ENCODE measurements around the gene ATP12A.
A peak's percentile ranks its signal among the peaks of the same experiment; 100 is the strongest.

The ATP12A gene

DNA sequence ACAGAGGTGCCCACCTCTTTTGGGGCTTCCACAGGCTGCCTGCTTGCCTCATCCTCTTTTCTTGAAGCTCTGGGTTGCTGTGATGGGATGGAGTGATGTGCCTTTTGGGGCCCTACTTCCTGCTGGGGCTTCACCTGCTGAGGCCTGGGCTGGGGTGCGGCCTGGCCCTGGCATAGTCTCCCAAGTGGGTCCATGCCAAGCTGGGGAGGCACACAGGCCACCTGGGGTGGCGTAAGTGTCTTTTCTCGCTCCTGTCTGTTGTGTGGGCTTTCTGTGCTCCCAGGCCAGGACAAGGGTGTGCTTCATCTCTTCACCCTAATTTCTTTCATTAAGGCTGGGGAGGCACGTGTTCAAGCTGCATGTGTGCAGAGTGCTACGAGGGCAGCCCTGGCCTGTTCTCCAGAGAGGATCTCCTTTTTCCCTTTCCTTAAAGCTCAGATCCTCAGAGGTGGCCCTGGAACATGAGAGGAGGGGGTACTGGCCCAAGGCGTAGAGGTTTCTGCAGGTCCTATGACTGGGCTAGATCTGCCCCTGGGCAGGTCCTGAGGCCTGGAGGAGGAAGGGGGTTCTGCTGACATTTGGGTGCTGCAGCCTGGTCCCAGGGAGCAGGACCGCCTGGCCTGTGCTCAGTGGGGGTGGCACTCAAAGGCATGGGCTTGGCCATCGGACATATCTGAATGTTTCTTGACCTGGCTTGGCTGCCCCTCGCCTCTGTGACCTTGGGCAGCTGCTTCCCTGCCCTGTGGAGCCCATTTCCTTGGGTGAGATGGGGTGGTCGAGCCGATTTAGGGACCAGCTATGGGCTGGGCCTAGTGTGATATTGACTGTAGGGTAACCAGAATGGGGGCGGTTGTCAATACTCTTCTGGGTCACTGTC lies 60.0 kb downstream of the ATP12A start:
- no peak for DNase-seq
- Mint-ChIP-seq H3K4me3 (no peak overlapping the region), H3K27me3 (ENCODE audit: low read depth, poor library complexity) (peaks cover 24% of the 10 kb centered on the region), H3K36me3 (ENCODE audit: low read depth) (no peaks in the 10 kb centered on the region), H3K4me1 (peaks cover 31% of the 10 kb centered on the region), H3K9me3 (no peaks in the 10 kb centered on the region), H3K27ac (no peak overlapping the region)
- TF ChIP-seq, protein P1, sequence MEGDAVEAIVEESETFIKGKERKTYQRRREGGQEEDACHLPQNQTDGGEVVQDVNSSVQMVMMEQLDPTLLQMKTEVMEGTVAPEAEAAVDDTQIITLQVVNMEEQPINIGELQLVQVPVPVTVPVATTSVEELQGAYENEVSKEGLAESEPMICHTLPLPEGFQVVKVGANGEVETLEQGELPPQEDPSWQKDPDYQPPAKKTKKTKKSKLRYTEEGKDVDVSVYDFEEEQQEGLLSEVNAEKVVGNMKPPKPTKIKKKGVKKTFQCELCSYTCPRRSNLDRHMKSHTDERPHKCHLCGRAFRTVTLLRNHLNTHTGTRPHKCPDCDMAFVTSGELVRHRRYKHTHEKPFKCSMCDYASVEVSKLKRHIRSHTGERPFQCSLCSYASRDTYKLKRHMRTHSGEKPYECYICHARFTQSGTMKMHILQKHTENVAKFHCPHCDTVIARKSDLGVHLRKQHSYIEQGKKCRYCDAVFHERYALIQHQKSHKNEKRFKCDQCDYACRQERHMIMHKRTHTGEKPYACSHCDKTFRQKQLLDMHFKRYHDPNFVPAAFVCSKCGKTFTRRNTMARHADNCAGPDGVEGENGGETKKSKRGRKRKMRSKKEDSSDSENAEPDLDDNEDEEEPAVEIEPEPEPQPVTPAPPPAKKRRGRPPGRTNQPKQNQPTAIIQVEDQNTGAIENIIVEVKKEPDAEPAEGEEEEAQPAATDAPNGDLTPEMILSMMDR (IDR thresholded peaks at IDR 0.05) = no peak

GRCh38 chr13:24741016-24741662 lies 60.9 kb downstream of the ATP12A start:
- TF ChIP-seq, protein P1 (IDR thresholded peaks at IDR 0.05) = no peak
- H3K4me3 Mint-ChIP-seq = no peak overlapping the region
- peaks cover 31% of the 10 kb centered on the region for H3K27me3 Mint-ChIP-seq (ENCODE audit: low read depth, poor library complexity)
- no peaks in the 10 kb centered on the region for H3K9me3 Mint-ChIP-seq
- H3K4me1 Mint-ChIP-seq = peaks cover 31% of the 10 kb centered on the region
- DNase-seq = no peak
- no peaks in the 10 kb centered on the region for H3K36me3 Mint-ChIP-seq (ENCODE audit: low read depth)
- no peak overlapping the region for H3K27ac Mint-ChIP-seq

GRCh38 chr13:24741791-24742190 lies 61.6 kb downstream of the ATP12A start:
- peaks cover 31% of the 10 kb centered on the region for H3K4me1 Mint-ChIP-seq
- H3K27ac Mint-ChIP-seq = no peak overlapping the region
- no peaks in the 10 kb centered on the region for H3K9me3 Mint-ChIP-seq
- TF ChIP-seq, protein P1 (IDR thresholded peaks at IDR 0.05) = no peak
- DNase-seq = no peak
- H3K36me3 Mint-ChIP-seq (ENCODE audit: low read depth) = no peaks in the 10 kb centered on the region
- peaks cover 38% of the 10 kb centered on the region for H3K27me3 Mint-ChIP-seq (ENCODE audit: low read depth, poor library complexity)
- H3K4me3 Mint-ChIP-seq = no peak overlapping the region

DNA sequence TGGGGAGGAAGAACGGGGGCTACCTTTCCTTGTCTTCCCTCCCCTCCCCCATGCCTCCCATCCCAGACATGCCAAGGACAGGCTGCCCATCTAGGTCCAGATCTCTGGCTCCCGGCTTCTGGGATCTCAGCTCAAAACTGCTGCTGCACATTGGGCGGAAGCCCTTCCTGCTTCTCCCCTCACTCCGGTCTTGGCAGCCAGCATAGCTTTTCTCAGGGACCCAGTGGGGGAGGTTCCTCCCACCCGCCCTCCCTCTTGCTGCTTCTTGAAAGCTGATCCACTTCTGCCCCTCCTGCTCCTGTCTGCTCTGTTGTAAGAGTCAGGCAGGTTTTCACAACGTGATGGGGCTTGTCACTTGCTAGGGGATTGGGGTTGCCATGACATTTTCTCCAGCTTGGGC lies 62.1 kb downstream of the ATP12A start:
- H3K9me3 Mint-ChIP-seq = no peaks in the 10 kb centered on the region
- peaks cover 43% of the 10 kb centered on the region for H3K27me3 Mint-ChIP-seq (ENCODE audit: low read depth, poor library complexity)
- H3K4me3 Mint-ChIP-seq = no peak overlapping the region
- H3K4me1 Mint-ChIP-seq = peaks cover 35% of the 10 kb centered on the region
- TF ChIP-seq, protein P1 (IDR thresholded peaks at IDR 0.05) = no peak
- H3K27ac Mint-ChIP-seq = no peak overlapping the region
- H3K36me3 Mint-ChIP-seq (ENCODE audit: low read depth) = no peaks in the 10 kb centered on the region
- DNase-seq = peak; percentile 37

DNA sequence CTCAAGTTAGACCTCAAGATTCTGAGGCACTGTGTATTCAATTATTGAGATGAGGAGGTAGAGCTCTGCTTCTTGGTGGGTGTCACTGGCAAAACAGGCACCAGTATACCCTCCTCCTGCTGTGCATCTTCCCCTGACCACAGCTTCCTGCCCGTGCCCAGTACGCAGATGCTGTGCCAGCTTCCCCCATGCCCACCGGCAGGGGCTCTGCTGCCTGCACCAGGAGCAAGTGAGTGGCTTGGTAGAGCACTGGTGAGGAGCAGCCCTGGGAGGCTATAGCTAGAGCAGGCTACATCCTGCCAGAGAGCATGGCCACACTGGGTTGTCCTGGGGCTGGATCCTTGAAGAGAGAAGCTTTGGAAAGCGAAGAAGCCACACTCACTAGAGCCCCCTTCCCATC lies 62.8 kb downstream of the ATP12A start:
- no peak for DNase-seq
- Mint-ChIP-seq H3K27me3 (ENCODE audit: low read depth, poor library complexity) (peaks cover 49% of the 10 kb centered on the region), H3K4me1 (peaks cover 38% of the 10 kb centered on the region), H3K9me3 (no peaks in the 10 kb centered on the region), H3K36me3 (ENCODE audit: low read depth) (no peaks in the 10 kb centered on the region), H3K4me3 (no peak overlapping the region), H3K27ac (no peak overlapping the region)
- TF ChIP-seq, protein P1 (IDR thresholded peaks at IDR 0.05) = no peak
